AG04450 (cell line): ENCODE results near the gene C1QTNF4. TPM values are rescaled to one million over a fixed set of nuclear protein-coding genes. Genes with fewer than 3 reads are reported as not detected.

Experiments used
- CTCF ChIA-PET: fragments of 300-600, 350-600 bp; formaldehyde crosslinking; extraction: SDS; loops from one replicate; lab custom pipeline; 2022; ENCODE audit warnings: antibody characterized with exemption, inconsistent platforms; lab: Charles Lee
- POLR2A ChIA-PET: fragments of 350-600 bp; formaldehyde crosslinking; extraction: SDS; loops from one replicate; lab custom pipeline; 2021; ENCODE audit warnings: antibody characterized with exemption, inconsistent platforms; lab: Yijun Ruan, JAX
- DNase-seq: peaks from one replicate; pipeline ENCODE4 v3.0.0-alpha.2; 2011; ENCODE audit warnings: low read depth, low spot score
- H3K27ac ChIP-seq: one replicate; pipeline ENCODE4 v1.5.1; 2012; ENCODE audit warnings: low read depth, low read length, control low read depth
- H3K27me3 ChIP-seq: one replicate; pipeline ENCODE4 v1.6.0; 2012; ENCODE audit warnings: low read length; ENCODE audit not compliant: control insufficient read depth, insufficient read depth
- H3K4me3 ChIP-seq: 2 replicates; pipeline ENCODE4 v1.5.1; 2011; ENCODE audit warnings: mild to moderate bottlenecking, low read depth, low read length, control low read depth
- H3K9me3 ChIP-seq: 2 replicates; pipeline ENCODE4 v1.5.1; 2012; ENCODE audit warnings: low read length; ENCODE audit not compliant: control insufficient read depth, insufficient read depth
- polyA plus RNA-seq: library from polyadenylated mRNA; depleted of rRNA; stranded (reverse); fragments of >200 nt; gene quantifications from 2 replicates; pipeline ENCODE4 v1.2.3, GENCODE V29; 2011
- TF ChIP-seq, protein P1 (sequence below): IDR thresholded peaks from 2 replicates; pipeline ENCODE4 v1.5.1; 2011; ENCODE audit warnings: low read depth, low read length, control low read depth, inconsistent platforms

The C1QTNF4 gene
- polyA plus RNA-seq, 1 experiment = 0.14 TPM

- TF ChIP-seq, protein P1, sequence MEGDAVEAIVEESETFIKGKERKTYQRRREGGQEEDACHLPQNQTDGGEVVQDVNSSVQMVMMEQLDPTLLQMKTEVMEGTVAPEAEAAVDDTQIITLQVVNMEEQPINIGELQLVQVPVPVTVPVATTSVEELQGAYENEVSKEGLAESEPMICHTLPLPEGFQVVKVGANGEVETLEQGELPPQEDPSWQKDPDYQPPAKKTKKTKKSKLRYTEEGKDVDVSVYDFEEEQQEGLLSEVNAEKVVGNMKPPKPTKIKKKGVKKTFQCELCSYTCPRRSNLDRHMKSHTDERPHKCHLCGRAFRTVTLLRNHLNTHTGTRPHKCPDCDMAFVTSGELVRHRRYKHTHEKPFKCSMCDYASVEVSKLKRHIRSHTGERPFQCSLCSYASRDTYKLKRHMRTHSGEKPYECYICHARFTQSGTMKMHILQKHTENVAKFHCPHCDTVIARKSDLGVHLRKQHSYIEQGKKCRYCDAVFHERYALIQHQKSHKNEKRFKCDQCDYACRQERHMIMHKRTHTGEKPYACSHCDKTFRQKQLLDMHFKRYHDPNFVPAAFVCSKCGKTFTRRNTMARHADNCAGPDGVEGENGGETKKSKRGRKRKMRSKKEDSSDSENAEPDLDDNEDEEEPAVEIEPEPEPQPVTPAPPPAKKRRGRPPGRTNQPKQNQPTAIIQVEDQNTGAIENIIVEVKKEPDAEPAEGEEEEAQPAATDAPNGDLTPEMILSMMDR = no peak
- Histone ChIP-seq H3K27me3 (peaks cover 10% of the 10 kb centered on the region), H3K9me3 (peaks cover 8% of the 10 kb centered on the region; the same call in 1 of the 2 replicates), H3K4me3 (no peak overlapping the region), H3K27ac (no peak overlapping the region)
- ChIA-PET CTCF (no interaction called here), POLR2A (no interaction called here)
- no peak for DNase-seq
Observed at GRCh38 chr11:47587039-47587716, 7.0 kb downstream of the C1QTNF4 start.

GRCh38 chr11:47586098-47586855, 7.9 kb downstream of the C1QTNF4 start, which contains the start of gene FAM180B:
Gene FAM180B, plus strand, starts transcription at chr11:47586678. Its CDS starts 91 bp downstream, at chr11:47586769.
- no peak within 1 kb of the TSS for H3K4me3 ChIP-seq
- peaks cover 4% of the 10 kb centered on the region for H3K27me3 ChIP-seq
- DNase-seq = no peak
- peaks cover 8% of the 10 kb centered on the region; the same call in 1 of the 2 replicates for H3K9me3 ChIP-seq
- no peak within 1 kb of the TSS for H3K27ac ChIP-seq
- TF ChIP-seq, protein P1 = no peak
- ChIA-PET POLR2A (interaction anchor here (0.9 kb wide), 1 partner anchor 9 kb away, joined by 3 read pairs; no protein-coding TSS in a partner anchor), CTCF (no interaction called here)

DNA sequence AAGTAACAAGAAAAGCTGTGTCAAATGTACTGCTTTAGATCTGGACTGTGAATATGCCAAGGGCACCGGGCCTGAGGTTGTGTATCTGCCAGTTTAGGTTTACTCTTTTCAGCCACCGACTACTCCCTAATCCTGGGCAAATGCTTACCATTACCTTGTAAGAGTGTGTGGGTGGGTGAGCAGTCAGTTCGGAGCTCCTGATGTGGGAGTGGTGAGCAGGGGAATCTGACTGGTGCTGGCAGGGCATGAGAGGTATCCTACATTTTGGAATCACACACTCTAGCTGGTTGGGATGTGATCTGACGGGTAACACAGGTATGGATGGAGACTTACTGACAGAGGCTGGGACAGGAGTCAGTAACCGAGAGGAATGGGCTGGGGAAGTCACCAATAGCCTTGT, 10.4 kb downstream of the C1QTNF4 start:
- no peak for DNase-seq
- ChIA-PET POLR2A (interaction anchor here (0.7 to 1.3 kb wide), 2 partner anchors 11 kb away, joined by 3 to 9 read pairs; partner anchors contain the start of gene C1QTNF4), CTCF (no interaction called here)
- Histone ChIP-seq H3K9me3 (no peaks in the 10 kb centered on the region), H3K4me3 (no peak overlapping the region), H3K27me3 (no peaks in the 10 kb centered on the region), H3K27ac (no peak overlapping the region)
- TF ChIP-seq, protein P1 = no peak

DNA sequence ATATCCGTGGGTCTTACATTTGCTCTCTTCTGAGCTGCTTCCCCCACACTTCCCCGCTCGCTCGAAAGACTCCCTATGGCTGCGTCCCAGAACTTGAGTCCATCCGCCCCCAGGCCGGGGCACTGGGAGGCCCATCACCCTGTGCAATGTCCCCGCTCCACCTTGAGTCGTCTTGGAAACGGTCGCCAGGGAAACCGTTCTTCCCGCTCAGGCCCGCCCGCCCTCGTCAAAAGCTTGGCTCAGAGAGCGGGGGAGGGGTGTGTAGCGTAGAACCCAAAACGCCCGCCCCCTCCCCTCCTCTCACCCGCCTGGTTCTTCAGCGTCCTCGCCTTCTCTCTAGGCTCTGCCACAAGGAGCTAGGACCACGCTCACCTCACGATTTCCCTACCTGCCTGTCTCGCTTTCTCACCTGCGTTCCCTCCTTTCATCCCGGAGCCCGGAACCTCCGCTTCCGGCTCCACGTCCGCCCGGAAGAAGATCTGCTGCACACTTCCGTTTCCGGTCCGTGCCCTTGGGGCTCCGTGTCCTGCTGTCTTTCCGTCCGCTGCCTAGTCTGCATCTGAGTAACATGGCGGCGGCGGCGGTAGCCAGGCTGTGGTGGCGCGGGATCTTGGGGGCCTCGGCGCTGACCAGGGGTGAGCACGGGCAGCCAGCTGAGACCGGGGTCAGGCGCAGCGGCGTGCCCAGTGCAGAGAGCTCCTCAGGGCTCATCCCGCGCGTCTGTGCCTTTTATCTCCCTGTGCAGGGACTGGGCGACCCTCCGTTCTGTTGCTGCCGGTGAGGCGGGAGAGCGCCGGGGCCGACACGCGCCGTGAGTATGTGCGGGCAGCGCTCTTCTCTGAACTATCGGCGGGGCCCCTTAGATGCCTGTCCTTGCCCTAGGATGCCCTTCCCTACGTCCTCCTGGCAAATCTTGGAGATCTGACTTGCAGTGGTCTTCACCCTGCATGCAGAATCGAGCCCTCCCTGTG, 15.4 kb downstream of the C1QTNF4 start, which contains the start of the genes KBTBD4 and NDUFS3:
KBTBD4 (minus strand) TSS at position 447 of the 971 bp plus-strand sequence; CDS start at position 428, 19 bp downstream.
NDUFS3 (plus strand) TSS at position 551 of the 971 bp plus-strand sequence; CDS start at position 569, 18 bp downstream.
- TF ChIP-seq, protein P1 = no peak
- CTCF ChIA-PET = interaction anchor here (1.3 to 2.6 kb wide), 2 partner anchors 25 to 38 kb away, joined by 6 read pairs; no protein-coding TSS in a partner anchor
- Histone ChIP-seq H3K27ac (peak within 1 kb of the TSS; percentile 33), H3K27me3 (no peaks in the 10 kb centered on the region), H3K4me3 (peak within 1 kb of the TSS; percentile 95), H3K9me3 (no peaks in the 10 kb centered on the region)
- DNase-seq = peak; percentile 73
- POLR2A ChIA-PET = interaction anchor here (0.5 to 1.4 kb wide), 7 partner anchors 9 to 615 kb away, joined by 3 to 14 read pairs (median 5); no protein-coding TSS in a partner anchor
